Spinal cord (tissue), 10 donors: ENCODE results near the gene VIL1. TPM values are rescaled to one million over a fixed set of nuclear protein-coding genes. Genes with fewer than 3 reads are reported as not detected.

Experiments
- DNase-seq, 6 donors: peaks; one replicate each; pipeline versions ENCODE4 v3.0.0 to v3.0.0-alpha.2; 2013 to 2015; ENCODE audit warnings: low spot score in 6 of 6, low read depth in 4 of 6
- H3K27ac ChIP-seq: one replicate; pipeline ENCODE4 v1.5.1; 2013; ENCODE audit warnings: low read depth, low read length, control low read depth
- H3K27me3 ChIP-seq: one replicate; pipeline ENCODE4 v1.6.1; 2013; ENCODE audit warnings: low read length; ENCODE audit not compliant: control insufficient read depth, insufficient read depth
- H3K36me3 ChIP-seq: one replicate; pipeline ENCODE4 v1.6.1; 2013; ENCODE audit warnings: low read length; ENCODE audit not compliant: control insufficient read depth, insufficient read depth
- H3K4me1 ChIP-seq: one replicate; pipeline ENCODE4 v1.6.1; 2013; ENCODE audit warnings: low read length; ENCODE audit not compliant: control insufficient read depth, insufficient read depth
- H3K4me3 ChIP-seq: one replicate; pipeline ENCODE4 v1.5.1; 2013; ENCODE audit warnings: low read depth, low read length, control low read depth
- H3K9me3 ChIP-seq: one replicate; pipeline ENCODE4 v1.6.1; 2013; ENCODE audit warnings: low read length; ENCODE audit not compliant: control insufficient read depth, insufficient read depth
- WGBS: methylation state at CpG from one replicate; pipeline ENCODE4 v1.1.5; 2013; ENCODE audit warnings: missing lambda C conversion rate; ENCODE audit not compliant: insufficient coverage; 5-methylcytosine and 5-hydroxymethylcytosine counted together
- polyA plus RNA-seq, 2 donors: library from polyadenylated mRNA; unstranded; fragments of 120-200 nt; gene quantifications; one replicate each; pipeline ENCODE4 v1.2.1, GENCODE V29; 2013; ENCODE audit not compliant: insufficient read length in 2 of 2
- total RNA-seq, 2 donors: library from RNA; depleted of rRNA in 1 of 2; stranded (reverse); fragments of 120-200 nt in 1 of 2; fragments of >200 nt in 1 of 2; gene quantifications; one replicate each; pipeline versions ENCODE4 v1.2.3 to v1.2.4, GENCODE V29; 2013 to 2014
- donor health status: healthy.

The VIL1 gene
- total and polyA plus RNA-seq, 4 donors: 0.11 to 1.3 (median 0.48) TPM; not detected in 1

- H3K4me1 ChIP-seq: peaks cover 60% of the 10 kb centered on the region
- no peaks in the 10 kb centered on the region for H3K9me3 ChIP-seq
- H3K27ac ChIP-seq: peak overlapping the region; percentile 99
- peaks cover 28% of the 10 kb centered on the region for H3K27me3 ChIP-seq
- peak overlapping the region; percentile 46 for H3K4me3 ChIP-seq
- DNase-seq: peak in 2 of 6 donors; percentile 11 to 78
- H3K36me3 ChIP-seq: peaks cover 28% of the 10 kb centered on the region
- WGBS: 2% methylated on average over 73 of the region's 95 CpGs
Observed at GRCh38 chr2:218398437-218399390, 20.2 kb upstream of the VIL1 start.

GRCh38 chr2:218399391-218400166, 19.3 kb upstream of the VIL1 start, which contains the start of gene CTDSP1:
CTDSP1 (plus strand) TSS chr2:218399868; CDS start chr2:218400091, 223 bp downstream.
- Histone ChIP-seq H3K4me1 (peaks cover 65% of the 10 kb centered on the region), H3K27me3 (peaks cover 28% of the 10 kb centered on the region), H3K4me3 (peak within 1 kb of the TSS; percentile 85), H3K9me3 (no peaks in the 10 kb centered on the region), H3K36me3 (peaks cover 36% of the 10 kb centered on the region), H3K27ac (peak within 1 kb of the TSS; percentile 99)
- peak; percentile 89 to 99 (median 95) for DNase-seq
- under 1% methylated on average over 65 of the region's 78 CpGs for WGBS

GRCh38 chr2:218400167-218400929, 18.6 kb upstream of the VIL1 start:
- no peaks in the 10 kb centered on the region for H3K9me3 ChIP-seq
- H3K4me1 ChIP-seq: peaks cover 71% of the 10 kb centered on the region
- WGBS: 0% methylated on average over 41 of the region's 63 CpGs
- peak overlapping the region; percentile 91 for H3K27ac ChIP-seq
- DNase-seq: peak in 1 of 6 donors; percentile 8
- H3K36me3 ChIP-seq: peaks cover 44% of the 10 kb centered on the region
- H3K4me3 ChIP-seq: peak overlapping the region; percentile 85
- peaks cover 28% of the 10 kb centered on the region for H3K27me3 ChIP-seq

GRCh38 chr2:218400930-218401881, 17.7 kb upstream of the VIL1 start:
- H3K27me3 ChIP-seq: peaks cover 28% of the 10 kb centered on the region
- H3K36me3 ChIP-seq: peaks cover 46% of the 10 kb centered on the region
- peaks cover 74% of the 10 kb centered on the region for H3K4me1 ChIP-seq
- H3K4me3 ChIP-seq: peak overlapping the region; percentile 85
- H3K9me3 ChIP-seq: no peaks in the 10 kb centered on the region
- no peak for DNase-seq
- 32% methylated on average over 16 of the region's 24 CpGs for WGBS
- peak overlapping the region; percentile 91 for H3K27ac ChIP-seq

- no peak for DNase-seq
- Histone ChIP-seq H3K36me3 (peaks cover 46% of the 10 kb centered on the region), H3K9me3 (no peaks in the 10 kb centered on the region), H3K4me3 (no peak overlapping the region), H3K27me3 (peaks cover 23% of the 10 kb centered on the region), H3K4me1 (peaks cover 71% of the 10 kb centered on the region), H3K27ac (no peak overlapping the region)
- 73% methylated on average over 5 of the region's 9 CpGs for WGBS
Observed at GRCh38 chr2:218401890-218402289, 17.0 kb upstream of the VIL1 start.

- WGBS: 86% methylated on average over 5 of the region's 8 CpGs
- no peak for DNase-seq
- Histone ChIP-seq H3K36me3 (peaks cover 46% of the 10 kb centered on the region), H3K27ac (no peak overlapping the region), H3K4me1 (peaks cover 71% of the 10 kb centered on the region), H3K27me3 (peaks cover 17% of the 10 kb centered on the region), H3K4me3 (no peak overlapping the region), H3K9me3 (no peaks in the 10 kb centered on the region)
Observed at GRCh38 chr2:218402491-218402901, 16.4 kb upstream of the VIL1 start.

- Histone ChIP-seq H3K4me1 (peaks cover 71% of the 10 kb centered on the region), H3K27me3 (peaks cover 12% of the 10 kb centered on the region), H3K27ac (no peak overlapping the region)
Observed at GRCh38 chr2:218402911-218403411, 16.0 kb upstream of the VIL1 start.

GRCh38 chr2:218403810-218404209, 15.1 kb upstream of the VIL1 start:
- H3K4me1 ChIP-seq: peaks cover 66% of the 10 kb centered on the region
- peaks cover 46% of the 10 kb centered on the region for H3K36me3 ChIP-seq
- no peak overlapping the region for H3K27ac ChIP-seq
- H3K9me3 ChIP-seq: no peaks in the 10 kb centered on the region
- DNase-seq: no peak
- H3K27me3 ChIP-seq: peaks cover 5% of the 10 kb centered on the region
- WGBS: 64% methylated on average over 4 of the region's 7 CpGs
- no peak overlapping the region for H3K4me3 ChIP-seq

More at GRCh38 chr2:218402911-218403411, 16.0 kb upstream of the VIL1 start:
- WGBS: 91% methylated on average over 23 of the region's 26 CpGs
- Histone ChIP-seq H3K4me3 (no peak overlapping the region), H3K36me3 (peaks cover 46% of the 10 kb centered on the region), H3K9me3 (no peaks in the 10 kb centered on the region)
- DNase-seq: no peak
